Naive B cell (primary cell): Measurements from ENCODE around the gene LDAH. TPM values are rescaled to one million over a fixed set of nuclear protein-coding genes. Genes with fewer than 3 reads are reported as not detected.

Experiments
- ATAC-seq, 2 donors: fragments of 150-1000 bp; cut with Tn5 transposase; 2 replicates each; pipeline ENCODE4 v1.10.0; 2021; ENCODE audit warnings: low read depth in 2 of 2, mild to moderate bottlenecking in 2 of 2, moderate library complexity in 2 of 2
- DNase-seq: peaks from one replicate; pipeline ENCODE4 v3.0.0; 2022
- H3K27ac Mint-ChIP-seq, 6 donors: one replicate each; pipeline ENCODE4 v1.8.0; 2020 to 2022; ENCODE audit warnings: mild to moderate bottlenecking in 6 of 6, mixed read lengths in 6 of 6, moderate library complexity in 5 of 6, inconsistent platforms in 2 of 6
- H3K27me3 Mint-ChIP-seq, 3 donors: one replicate each; pipeline ENCODE4 v1.8.0; 2021 to 2022; ENCODE audit warnings: mixed read lengths in 3 of 3, mild to moderate bottlenecking in 1 of 3
- H3K36me3 Mint-ChIP-seq, 2 donors: one replicate each; pipeline ENCODE4 v1.8.0; 2020 to 2022; ENCODE audit warnings: mixed read lengths in 2 of 2, inconsistent platforms in 1 of 2, mild to moderate bottlenecking in 1 of 2
- H3K4me1 Mint-ChIP-seq, 3 donors: one replicate each; pipeline ENCODE4 v1.8.0; 2020 to 2022; ENCODE audit warnings: mixed read lengths in 3 of 3, inconsistent platforms in 1 of 3, mild to moderate bottlenecking in 1 of 3, moderate library complexity in 1 of 3
- H3K4me3 Mint-ChIP-seq, 8 donors: one replicate each; pipeline ENCODE4 v1.8.0; 2020 to 2022; ENCODE audit warnings: mild to moderate bottlenecking in 8 of 8, mixed read lengths in 8 of 8, moderate library complexity in 8 of 8, inconsistent platforms in 2 of 8
- H3K9me3 Mint-ChIP-seq, 7 donors: one replicate each; pipeline ENCODE4 v1.8.0; 2020 to 2022; ENCODE audit warnings: mixed read lengths in 7 of 7, mild to moderate bottlenecking in 5 of 7, inconsistent platforms in 2 of 7, moderate library complexity in 1 of 7
- polyA plus RNA-seq, 6 donors: library from polyadenylated mRNA; unstranded; fragments of 300-500 nt; fragmentation: Illumina TruSeq; gene quantifications; one replicate each; pipeline ENCODE4 v1.2.3, GENCODE V29; 2021; ENCODE audit warnings: low read depth in 6 of 6

LDAH gene
- polyA plus RNA-seq, 6 donors from 2014 or later = 7.2 to 12.8 (median 9.9) TPM

- DNase-seq (no peak), ATAC-seq (no peak)
- H3K36me3 Mint-ChIP-seq = peaks cover 16 to 19% of the 10 kb centered on the region in 2 donors
- peaks cover 4 to 11% (median 7%) of the 10 kb centered on the region in 7 donors for H3K9me3 Mint-ChIP-seq
- H3K4me1 Mint-ChIP-seq = peaks cover 4 to 23% (median 18%) of the 10 kb centered on the region in 3 donors
- H3K27ac Mint-ChIP-seq = no peak overlapping the region
- H3K4me3 Mint-ChIP-seq = no peak overlapping the region
- no peaks in the 10 kb centered on the region for H3K27me3 Mint-ChIP-seq
Observed at GRCh38 chr2:20766213-20766612, 56.7 kb downstream of the LDAH start.

DNA sequence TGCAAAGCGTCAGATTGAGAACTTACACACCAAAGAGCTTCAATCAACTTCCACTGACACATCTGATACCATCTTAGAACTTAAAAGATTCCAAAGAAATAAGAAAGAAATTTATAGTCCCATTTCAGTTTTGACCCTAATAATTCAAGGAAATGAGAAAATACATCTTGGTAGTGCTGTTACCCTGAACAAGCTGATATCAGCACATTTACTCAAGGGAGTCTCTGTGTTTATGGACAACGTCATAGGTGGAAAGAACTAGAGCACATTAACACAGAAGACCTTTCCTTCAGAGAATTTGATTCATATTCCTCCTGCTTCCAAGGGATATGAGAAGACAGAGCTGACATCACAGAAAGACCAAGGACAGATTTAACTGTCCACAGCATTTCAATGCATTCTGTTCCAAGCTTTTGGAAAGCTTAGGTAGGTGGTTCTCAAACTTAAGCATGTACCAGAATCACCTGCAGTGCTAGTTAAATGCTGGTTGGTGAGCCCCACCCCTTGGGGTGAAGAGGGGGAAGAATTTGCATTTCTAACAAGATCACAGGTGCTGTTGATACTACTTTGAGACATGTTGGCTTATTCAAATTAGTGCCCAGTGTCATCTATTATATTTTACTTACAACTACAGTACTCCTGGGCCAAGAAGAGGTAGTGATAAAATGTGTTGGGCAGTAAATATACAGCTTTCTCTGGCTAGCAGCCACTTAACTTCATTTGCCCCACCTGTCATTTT, 59.8 kb downstream of the LDAH start:
- no peak overlapping the region for H3K4me3 Mint-ChIP-seq
- ATAC-seq = peak; percentile 51 to 72
- H3K27me3 Mint-ChIP-seq = no peaks in the 10 kb centered on the region
- peaks cover 4 to 18% (median 15%) of the 10 kb centered on the region in 3 donors for H3K4me1 Mint-ChIP-seq
- H3K36me3 Mint-ChIP-seq = peaks cover 24 to 32% of the 10 kb centered on the region in 2 donors
- peaks cover 0 to 14% (median 2%) of the 10 kb centered on the region in 7 donors for H3K9me3 Mint-ChIP-seq
- DNase-seq = no peak
- H3K27ac Mint-ChIP-seq = peak overlapping the region in 1 of 6 donors; percentile 20

GRCh38 chr2:20759487-20759886, 63.4 kb downstream of the LDAH start:
- ATAC-seq = no peak
- H3K4me1 Mint-ChIP-seq = peaks cover 7% of the 10 kb centered on the region in 3 donors
- no peak for DNase-seq
- H3K9me3 Mint-ChIP-seq = peaks cover 0 to 14% (median 0%) of the 10 kb centered on the region in 7 donors
- no peak overlapping the region for H3K27ac Mint-ChIP-seq
- peaks cover 25 to 32% of the 10 kb centered on the region in 2 donors for H3K36me3 Mint-ChIP-seq
- H3K27me3 Mint-ChIP-seq = no peaks in the 10 kb centered on the region
- no peak overlapping the region for H3K4me3 Mint-ChIP-seq

GRCh38 chr2:20758997-20759396, 63.9 kb downstream of the LDAH start:
- Mint-ChIP-seq H3K9me3 (peaks cover 0 to 14% (median 0%) of the 10 kb centered on the region in 7 donors), H3K4me3 (no peak overlapping the region), H3K4me1 (peaks cover 4 to 7% (median 7%) of the 10 kb centered on the region in 3 donors), H3K36me3 (peaks cover 25 to 32% of the 10 kb centered on the region in 2 donors), H3K27me3 (no peaks in the 10 kb centered on the region), H3K27ac (no peak overlapping the region)
- ATAC-seq = no peak
- no peak for DNase-seq

DNA sequence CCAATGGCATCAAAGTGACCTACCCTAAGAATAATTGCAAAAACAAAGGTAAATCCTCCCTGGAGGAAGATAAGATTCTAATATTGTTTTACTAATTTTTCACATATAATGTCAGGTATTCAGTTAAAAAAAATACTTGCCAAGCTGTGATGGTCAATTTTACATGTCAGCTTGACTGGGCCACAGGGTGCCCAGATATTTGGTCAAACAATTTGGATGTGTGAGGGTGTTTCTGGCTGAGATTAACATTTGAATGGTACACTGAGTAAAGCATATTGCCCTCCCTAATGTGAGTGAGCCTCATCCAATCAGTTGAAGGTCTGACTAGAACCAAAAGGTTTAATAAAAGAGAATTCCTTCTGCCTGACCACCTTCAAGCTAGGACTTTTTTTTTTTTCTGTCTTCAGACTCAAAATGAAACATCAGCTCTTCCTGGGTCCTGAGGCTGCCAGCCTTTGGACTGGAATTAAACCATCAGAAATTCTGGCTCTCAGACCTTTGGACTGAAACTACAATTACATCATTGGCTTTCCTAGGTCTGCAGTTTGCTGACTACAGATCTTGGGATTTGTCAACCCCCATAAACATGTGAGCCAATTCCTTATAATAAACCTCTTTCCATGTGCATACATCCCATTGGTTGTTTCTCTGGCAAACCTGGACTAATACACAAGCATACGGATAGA, 65.4 kb downstream of the LDAH start:
- H3K9me3 Mint-ChIP-seq = peaks cover 0 to 14% (median 0%) of the 10 kb centered on the region in 7 donors
- no peak for ATAC-seq
- H3K4me3 Mint-ChIP-seq = no peak overlapping the region
- no peak for DNase-seq
- no peaks in the 10 kb centered on the region for H3K27me3 Mint-ChIP-seq
- no peak overlapping the region for H3K27ac Mint-ChIP-seq
- peaks cover 0 to 3% (median 0%) of the 10 kb centered on the region in 3 donors for H3K4me1 Mint-ChIP-seq
- peaks cover 25 to 46% of the 10 kb centered on the region in 2 donors for H3K36me3 Mint-ChIP-seq

- Mint-ChIP-seq H3K36me3 (peaks cover 24 to 42% of the 10 kb centered on the region in 2 donors), H3K27me3 (no peaks in the 10 kb centered on the region), H3K9me3 (peaks cover 0 to 8% (median 3%) of the 10 kb centered on the region in 7 donors), H3K4me3 (no peak overlapping the region), H3K4me1 (peaks cover 0 to 3% (median 0%) of the 10 kb centered on the region in 3 donors), H3K27ac (peak overlapping the region in 2 of 6 donors; percentile 20 to 81)
- no peak for DNase-seq
- ATAC-seq = no peak
Observed at GRCh38 chr2:20755132-20755800, 67.6 kb downstream of the LDAH start.

DNA sequence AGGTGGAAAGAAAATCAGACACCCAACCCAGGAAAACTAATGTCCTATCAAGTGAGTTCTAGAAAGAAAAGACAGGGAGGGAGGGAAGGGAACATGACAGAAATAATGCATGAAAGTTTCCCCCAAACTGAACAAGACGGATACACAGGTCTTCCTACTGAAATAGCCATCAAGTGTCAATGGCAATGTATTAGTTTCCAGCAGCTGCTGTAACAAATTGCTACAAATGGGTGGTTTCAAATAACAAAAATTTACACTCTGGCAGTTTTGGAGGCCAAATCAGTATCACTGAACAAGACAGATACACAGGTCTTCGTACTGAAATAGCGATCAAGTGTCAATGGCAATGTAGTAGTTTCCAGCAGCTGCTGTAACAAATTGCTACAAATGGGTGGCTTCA, 70.6 kb downstream of the LDAH start:
- no peaks in the 10 kb centered on the region for H3K27me3 Mint-ChIP-seq
- H3K9me3 Mint-ChIP-seq = peaks cover 0 to 6% (median 2%) of the 10 kb centered on the region in 7 donors
- no peak overlapping the region for H3K4me3 Mint-ChIP-seq
- H3K27ac Mint-ChIP-seq = no peak overlapping the region
- peaks cover 0 to 3% (median 3%) of the 10 kb centered on the region in 3 donors for H3K4me1 Mint-ChIP-seq
- ATAC-seq (no peak), DNase-seq (no peak)
- H3K36me3 Mint-ChIP-seq = peaks cover 7 to 26% of the 10 kb centered on the region in 2 donors

DNA sequence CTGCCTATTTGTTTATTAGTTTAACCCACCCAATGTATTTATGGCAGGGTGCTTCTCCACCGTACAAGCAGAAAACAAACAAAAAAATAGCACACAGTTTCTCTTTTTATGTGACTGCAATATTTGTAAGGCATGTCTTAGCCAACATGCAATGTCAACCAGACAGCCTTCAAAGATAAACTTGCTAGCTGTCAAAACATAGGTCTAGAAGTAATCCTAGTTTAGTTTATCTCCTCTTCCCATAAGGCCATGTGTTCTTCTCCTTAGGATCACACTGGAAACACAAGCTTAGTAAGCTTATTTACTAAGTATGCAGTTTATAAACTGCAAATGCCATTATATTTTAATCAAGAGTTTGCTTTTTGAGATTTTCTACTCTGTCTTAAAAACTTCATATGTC, 75.6 kb downstream of the LDAH start:
- no peak overlapping the region for H3K4me3 Mint-ChIP-seq
- peaks cover 0 to 6% (median 0%) of the 10 kb centered on the region in 7 donors for H3K9me3 Mint-ChIP-seq
- no peaks in the 10 kb centered on the region for H3K27me3 Mint-ChIP-seq
- no peak for DNase-seq
- H3K27ac Mint-ChIP-seq = no peak overlapping the region
- peaks cover 12 to 17% of the 10 kb centered on the region in 2 donors for H3K36me3 Mint-ChIP-seq
- H3K4me1 Mint-ChIP-seq = peaks cover 18 to 35% (median 25%) of the 10 kb centered on the region in 3 donors
- no peak for ATAC-seq

- peaks cover 10 to 18% of the 10 kb centered on the region in 2 donors for H3K36me3 Mint-ChIP-seq
- peak overlapping the region in 2 of 6 donors; percentile 36 to 66 for H3K27ac Mint-ChIP-seq
- H3K4me3 Mint-ChIP-seq = no peak overlapping the region
- DNase-seq (no peak), ATAC-seq (no peak)
- peaks cover 18 to 36% (median 25%) of the 10 kb centered on the region in 3 donors for H3K4me1 Mint-ChIP-seq
- H3K9me3 Mint-ChIP-seq = peaks cover 0 to 5% (median 0%) of the 10 kb centered on the region in 7 donors
- H3K27me3 Mint-ChIP-seq = no peaks in the 10 kb centered on the region
Observed at GRCh38 chr2:20745924-20746555, 76.9 kb downstream of the LDAH start.

DNA sequence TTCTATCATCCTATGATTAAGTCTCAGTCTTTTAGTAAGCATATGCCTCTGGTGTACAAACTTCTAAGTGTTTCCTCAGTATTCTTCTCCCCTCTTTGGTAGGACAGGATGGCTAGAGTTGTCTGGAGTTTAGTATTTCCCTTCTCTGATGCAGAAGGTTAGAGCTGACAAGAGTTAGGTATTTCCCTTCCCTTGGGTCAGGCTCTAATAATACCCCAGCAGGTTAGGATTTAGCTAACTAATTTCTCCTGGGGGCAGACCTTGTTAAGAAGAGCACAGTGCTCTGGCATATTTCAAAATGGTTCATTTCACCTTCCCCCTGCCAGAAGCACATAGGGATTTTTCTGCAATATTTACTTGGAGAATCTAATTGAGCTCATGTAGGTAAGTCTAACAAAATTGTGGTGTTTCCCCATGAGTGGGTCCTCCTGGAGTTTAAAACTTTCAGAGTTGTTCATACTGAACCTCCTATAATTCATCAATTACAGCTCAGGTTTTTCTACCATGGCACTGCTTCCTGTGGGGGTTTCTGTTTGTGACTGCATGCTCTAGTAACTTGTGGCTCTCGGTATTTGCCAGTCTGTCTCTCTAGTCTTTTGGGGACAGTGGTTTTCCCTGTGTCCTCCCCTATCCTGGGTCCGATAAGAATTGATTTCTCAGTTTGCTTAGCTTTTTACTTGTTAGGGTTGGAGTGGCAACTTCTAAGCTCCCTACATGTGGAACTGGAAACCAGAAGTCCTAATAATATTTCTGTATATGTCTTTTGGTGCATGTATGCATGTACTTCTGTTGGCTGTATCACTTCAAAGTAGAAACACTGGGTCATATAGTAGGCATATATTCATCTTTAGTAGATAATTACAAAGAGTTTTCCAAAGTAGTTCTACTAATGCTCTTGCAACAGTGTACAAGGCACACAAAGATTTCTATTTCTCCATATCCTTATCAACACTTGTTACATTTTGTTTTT, 78.2 kb downstream of the LDAH start:
- peak; percentile 76 to 85 for ATAC-seq
- Mint-ChIP-seq H3K4me3 (peak overlapping the region in 6 of 8 donors; percentile 18 to 63 (median 40)), H3K27ac (peak overlapping the region in 5 of 6 donors; percentile 3 to 86 (median 81))

DNA sequence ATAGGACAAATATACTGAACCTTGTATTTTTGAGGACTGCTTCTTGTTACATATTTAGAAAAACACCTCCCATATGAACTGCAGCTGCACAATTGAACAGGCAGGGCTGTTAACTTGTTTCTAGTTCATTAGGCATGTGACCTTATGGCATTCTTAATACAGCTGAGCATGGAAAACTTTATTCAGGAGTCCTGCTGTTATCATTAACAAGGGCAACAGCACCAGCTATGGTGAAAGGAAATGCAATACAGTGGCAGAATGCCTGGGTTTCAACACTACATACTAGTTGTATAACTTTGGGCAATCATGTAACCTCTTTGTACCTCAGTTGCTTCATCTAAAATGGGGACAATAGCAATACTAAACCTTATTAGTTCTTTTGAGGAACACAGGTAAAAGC, 84.1 kb downstream of the LDAH start:
- DNase-seq (no peak), ATAC-seq (no peak)
- Mint-ChIP-seq H3K27ac (peak overlapping the region in 1 of 6 donors; percentile 37), H3K4me3 (no peak overlapping the region), H3K36me3 (peaks cover 27 to 37% of the 10 kb centered on the region in 2 donors), H3K27me3 (no peaks in the 10 kb centered on the region), H3K4me1 (peaks cover 13 to 35% (median 22%) of the 10 kb centered on the region in 3 donors), H3K9me3 (peaks cover 0 to 2% (median 0%) of the 10 kb centered on the region in 7 donors)

More for the DNA sequence above, 78.2 kb downstream of the LDAH start:
- Mint-ChIP-seq H3K36me3 (peaks cover 9 to 15% of the 10 kb centered on the region in 2 donors), H3K4me1 (peaks cover 18 to 36% (median 25%) of the 10 kb centered on the region in 3 donors), H3K9me3 (no peaks in the 10 kb centered on the region), H3K27me3 (no peaks in the 10 kb centered on the region)
- peak; percentile 3 for DNase-seq

DNA sequence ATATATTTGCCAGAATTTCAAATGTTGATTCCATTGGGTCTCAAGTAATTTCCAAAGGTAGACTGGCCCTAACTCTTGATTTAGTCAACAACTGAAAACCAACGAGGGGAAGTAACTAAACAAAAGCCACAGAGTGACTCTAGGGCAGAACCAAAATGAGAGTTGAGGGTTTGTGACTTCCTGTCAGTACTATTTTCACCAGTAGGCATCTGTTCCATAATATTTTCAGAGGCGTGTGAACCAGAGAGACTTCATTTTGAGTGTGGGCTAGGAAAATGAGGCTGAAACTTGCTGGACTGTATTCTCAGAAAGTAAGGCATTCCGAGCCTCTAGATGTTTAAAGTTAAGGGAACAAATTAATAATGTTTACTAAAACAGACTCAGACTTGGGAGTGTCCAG, 85.4 kb downstream of the LDAH start:
- H3K4me1 Mint-ChIP-seq = peaks cover 13 to 25% (median 20%) of the 10 kb centered on the region in 3 donors
- H3K27ac Mint-ChIP-seq = peak overlapping the region in 3 of 6 donors; percentile 7 to 93 (median 41)
- H3K27me3 Mint-ChIP-seq = no peaks in the 10 kb centered on the region
- peak; percentile 46 for ATAC-seq
- peaks cover 22 to 37% of the 10 kb centered on the region in 2 donors for H3K36me3 Mint-ChIP-seq
- H3K9me3 Mint-ChIP-seq = peaks cover 0 to 2% (median 0%) of the 10 kb centered on the region in 7 donors
- no peak for DNase-seq
- peak overlapping the region in 4 of 8 donors; percentile 26 to 59 (median 51) for H3K4me3 Mint-ChIP-seq
